Stimulated activated CD4-positive, alpha-beta T cell treated with anti-CD3 and anti-CD28 coated beads, TNF-alpha, amount 100 ng/mL, for 24 hours (primary cell): Measurements from ENCODE around the gene ERFE.

Source experiments
- DNase-seq, 3 experiments: peaks; one replicate each; pipeline ENCODE4 v3.0.0-alpha.2; 2020; ENCODE audit warnings: low read depth in 3 of 3

Gene ERFE

DNA sequence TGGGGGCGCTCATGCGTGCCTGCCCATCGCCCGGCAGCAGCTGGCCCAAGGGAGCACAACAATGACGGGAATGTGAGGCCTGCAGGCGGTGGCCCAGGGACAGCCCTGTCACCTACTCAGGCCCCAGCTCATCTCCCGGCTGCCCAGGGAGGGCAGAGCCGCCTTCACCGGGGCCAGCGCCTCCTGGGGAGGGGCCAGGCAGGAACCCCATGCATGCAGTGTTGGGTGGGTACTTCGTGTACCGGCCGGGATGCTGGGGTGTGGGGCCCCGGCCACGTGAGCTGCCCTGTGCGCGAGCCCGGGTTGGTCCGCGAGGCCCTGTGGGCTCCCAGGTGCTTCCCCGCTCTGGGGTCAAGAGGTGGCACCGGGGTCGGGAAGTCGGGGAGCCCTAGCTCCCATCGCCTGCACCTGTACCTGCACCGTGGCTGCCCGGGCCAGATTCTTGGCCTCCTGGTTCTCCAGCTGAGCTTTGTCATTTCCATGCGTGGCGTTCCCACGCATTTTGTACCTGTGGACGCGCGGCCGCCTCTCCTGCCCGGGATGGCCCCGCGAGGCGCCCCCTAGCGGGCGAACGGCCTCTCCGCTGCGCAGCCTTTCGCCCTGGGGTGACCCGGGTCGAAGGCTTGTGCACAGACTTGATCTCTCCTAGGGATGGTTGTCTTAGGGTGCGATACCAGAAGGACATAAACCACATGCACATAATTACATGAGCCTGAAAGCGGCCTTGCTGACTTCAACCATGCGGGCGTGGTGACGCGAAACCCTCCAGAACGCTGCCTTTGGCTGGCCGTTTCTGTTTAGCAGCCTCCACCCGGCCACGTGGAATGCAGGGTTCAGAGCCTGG lies 19.4 kb upstream of the ERFE start:
- peak in 1 of 3 experiments; percentile 40 for DNase-seq

- DNase-seq = no peak
Observed at GRCh38 chr2:238140040-238140439, 18.7 kb upstream of the ERFE start.

- no peak for DNase-seq
Observed at GRCh38 chr2:238140721-238141540, 17.8 kb upstream of the ERFE start.

- no peak for DNase-seq
Observed at GRCh38 chr2:238141541-238142318, 17.0 kb upstream of the ERFE start.

- no peak for DNase-seq
Observed at GRCh38 chr2:238142382-238143205, 16.2 kb upstream of the ERFE start.

DNA sequence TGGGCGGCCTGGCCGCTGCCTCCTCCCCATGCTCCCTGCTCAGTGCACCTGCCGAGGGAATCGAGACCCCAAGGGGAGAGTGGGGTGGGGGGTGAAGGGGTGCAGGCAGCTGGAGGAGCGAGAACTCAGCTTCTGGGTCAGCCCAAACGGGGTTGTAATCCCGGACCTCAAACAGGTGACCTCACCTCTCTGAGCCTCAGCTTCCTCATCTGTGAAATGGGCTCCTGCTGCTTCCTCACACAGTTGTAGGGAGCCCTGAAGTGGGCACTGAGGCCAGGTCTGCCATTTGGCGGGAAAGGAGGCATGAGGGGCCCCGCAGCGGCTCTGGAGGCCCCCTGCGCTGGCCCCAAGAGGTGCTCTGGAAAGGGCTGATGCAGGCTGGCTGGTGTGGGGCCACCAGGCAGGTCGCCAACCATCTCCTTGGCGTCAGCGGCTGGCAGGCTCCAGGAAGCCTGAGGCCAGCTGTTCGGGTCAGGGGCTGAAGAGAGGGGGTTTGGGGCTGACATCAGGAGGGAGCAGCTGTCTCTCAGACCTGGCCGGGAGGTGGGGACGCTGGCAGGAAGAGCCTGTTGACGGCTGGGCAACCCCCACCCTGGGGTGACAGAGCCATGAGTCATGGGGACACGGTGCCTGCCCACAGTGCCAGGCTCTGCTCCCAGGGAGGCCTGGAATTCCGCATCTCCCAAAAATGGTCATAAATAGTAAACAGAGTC lies 15.4 kb upstream of the ERFE start:
- no peak for DNase-seq

DNA sequence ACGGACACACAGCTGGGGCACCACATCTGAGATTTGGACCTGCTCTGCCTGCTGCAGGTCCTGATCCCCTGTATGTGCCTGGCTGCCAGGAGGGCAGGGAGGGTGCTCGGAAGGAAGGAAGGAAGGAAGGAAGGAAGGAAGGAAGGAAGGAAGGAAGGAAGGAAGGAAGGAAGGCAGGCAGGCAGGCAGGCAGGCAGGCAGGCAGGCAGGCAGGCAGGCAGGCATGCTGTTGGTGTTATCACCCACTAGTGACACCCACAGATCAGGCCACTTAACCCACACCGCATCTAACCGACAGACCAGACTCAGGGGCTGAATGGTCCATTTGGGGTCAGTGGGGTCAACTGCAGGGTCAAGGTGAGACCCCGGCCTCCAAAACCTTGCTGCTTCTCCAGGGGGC lies 14.5 kb upstream of the ERFE start:
- DNase-seq = no peak

DNA sequence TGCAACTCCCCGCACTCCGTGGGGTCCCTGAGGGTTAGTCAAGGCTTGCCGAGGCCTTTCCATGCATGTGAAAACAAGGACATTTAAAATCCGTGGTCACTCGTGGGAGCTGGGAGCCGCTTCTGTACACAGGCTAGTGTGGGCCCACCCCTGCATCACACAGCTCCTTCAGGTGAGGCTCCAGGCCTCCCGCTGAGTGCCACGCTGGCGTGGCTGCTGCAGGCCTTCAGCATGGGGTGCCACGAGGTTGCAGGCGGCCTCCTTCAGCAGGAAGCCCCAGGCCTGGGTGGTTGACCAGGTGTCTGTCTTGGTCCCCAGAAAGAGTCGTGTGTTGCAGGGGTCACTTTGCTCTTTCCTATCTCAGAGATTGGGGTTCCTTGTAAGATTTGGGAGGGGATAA lies 13.7 kb upstream of the ERFE start:
- no peak for DNase-seq

- DNase-seq = no peak
Observed at GRCh38 chr2:238145851-238146250, 12.9 kb upstream of the ERFE start.

DNA sequence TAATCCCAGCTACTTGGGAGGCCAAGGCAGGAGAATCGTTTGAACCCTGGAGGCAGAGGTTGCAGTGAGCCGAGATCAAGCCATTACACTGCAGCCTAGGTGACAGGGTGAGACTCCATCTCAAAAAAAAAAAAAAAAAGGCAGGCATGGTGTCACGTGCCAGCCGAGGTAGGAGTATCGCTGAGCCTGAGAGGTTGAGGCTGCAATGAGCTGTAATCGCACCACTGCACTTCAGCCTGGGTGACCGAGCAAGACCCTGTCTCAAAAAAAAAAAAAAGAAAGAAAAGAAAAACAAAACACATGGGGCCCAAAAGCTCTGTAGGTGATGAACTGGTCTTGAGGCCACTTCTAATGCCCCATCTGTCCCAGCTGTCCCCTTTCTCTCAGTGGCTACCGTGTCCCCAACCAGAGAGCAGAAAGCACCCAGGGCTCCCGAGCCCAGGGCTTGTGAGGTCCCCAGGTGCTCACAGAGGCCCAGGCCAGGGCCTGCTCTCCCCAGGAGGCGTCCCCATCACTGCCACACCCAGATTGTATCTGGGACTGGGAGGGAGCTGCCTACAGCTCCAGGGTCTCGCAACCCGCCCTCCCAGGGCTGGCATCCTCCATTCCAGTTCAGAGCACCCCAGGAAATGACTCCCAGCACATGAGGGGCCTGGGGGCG lies 11.8 kb upstream of the ERFE start:
- no peak for DNase-seq

GRCh38 chr2:238148981-238149380 lies 9.8 kb upstream of the ERFE start:
- DNase-seq = no peak

DNA sequence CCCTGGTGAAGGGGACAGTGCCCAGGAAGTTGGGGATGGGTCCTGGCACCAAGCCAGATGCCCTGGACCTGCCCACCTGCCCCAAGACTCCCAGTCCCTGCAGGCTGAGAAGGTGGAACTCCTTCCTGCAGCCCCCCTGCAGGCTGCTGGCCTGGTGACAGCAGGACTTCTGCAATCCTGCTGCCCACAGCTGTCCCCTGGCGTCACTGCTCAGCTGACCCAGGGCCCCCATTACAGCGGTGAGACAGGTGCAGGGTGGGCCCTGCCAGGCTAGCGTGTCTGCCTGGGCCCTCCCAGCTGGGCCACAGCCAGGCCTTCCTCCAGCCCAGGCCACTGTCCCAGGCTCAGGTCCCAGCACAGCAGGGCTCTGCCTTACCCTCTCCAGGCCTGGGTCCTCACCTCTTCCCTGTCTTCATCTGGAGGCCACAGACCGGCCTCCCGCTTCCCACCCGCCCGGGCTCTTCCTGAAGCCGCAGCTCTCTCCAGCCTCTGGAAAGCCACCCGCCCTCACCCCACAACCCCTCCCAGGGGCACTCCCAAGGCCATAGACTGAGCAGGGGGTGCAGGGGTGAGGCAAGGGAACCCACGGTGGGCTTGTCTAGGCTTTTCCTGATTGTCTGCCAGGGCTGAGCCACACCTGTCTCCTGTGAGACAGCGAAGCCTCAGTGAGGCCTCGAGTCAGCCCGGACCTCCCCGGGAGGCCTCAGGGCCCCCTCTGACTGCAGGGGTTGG lies 8.8 kb upstream of the ERFE start:
- no peak for DNase-seq

DNA sequence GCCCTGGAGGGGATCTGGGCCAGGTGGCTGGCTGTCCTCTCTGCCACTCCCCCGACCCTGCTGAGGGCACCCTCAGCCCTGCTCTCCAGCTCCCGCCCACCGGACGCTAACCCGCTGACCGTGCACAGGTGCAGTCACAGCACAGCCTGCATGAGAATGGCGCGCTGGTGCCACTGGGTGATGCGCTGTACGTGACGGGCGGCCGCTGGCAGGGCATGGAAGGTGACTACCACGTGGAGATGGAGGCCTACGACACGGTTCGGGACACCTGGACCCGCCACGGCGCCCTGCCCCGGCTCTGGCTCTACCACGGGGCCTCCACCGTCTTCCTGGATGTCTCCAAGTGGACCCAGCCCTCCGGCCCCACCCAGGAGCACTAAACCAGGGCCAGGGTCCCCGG lies 8.1 kb upstream of the ERFE start:
- DNase-seq = no peak

GRCh38 chr2:238151205-238151604 lies 7.6 kb upstream of the ERFE start:
- no peak for DNase-seq

DNA sequence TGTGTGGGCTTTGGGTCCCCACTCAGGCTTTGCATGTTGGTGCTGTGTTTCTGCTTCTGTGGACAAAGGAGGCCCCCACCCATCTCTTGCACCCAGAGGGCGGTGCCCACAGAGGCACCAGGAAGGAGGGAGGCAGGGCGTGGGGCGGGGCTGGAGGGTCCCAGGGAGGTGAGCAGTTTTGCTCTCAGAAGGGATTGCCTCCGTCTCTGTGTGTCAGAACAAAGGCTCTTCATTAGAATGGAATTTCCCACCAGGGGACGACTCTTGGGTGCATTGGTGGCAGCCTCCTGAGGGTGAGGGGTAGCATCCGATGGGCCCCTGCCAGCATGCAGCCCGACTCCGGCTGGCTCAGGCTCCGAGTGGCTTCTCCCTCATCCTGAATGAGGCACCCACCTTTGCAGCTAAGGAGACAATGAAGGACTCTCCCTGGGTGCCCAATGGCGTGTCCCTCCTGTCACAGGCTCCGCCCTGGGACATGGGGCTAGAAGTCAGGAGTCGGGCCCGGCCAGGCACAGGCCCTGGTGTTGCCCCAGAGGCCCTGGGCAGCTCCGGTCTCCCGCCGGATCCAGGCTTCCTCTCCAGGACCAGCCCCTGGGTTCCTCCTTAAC lies 7.0 kb upstream of the ERFE start:
- DNase-seq = no peak

DNA sequence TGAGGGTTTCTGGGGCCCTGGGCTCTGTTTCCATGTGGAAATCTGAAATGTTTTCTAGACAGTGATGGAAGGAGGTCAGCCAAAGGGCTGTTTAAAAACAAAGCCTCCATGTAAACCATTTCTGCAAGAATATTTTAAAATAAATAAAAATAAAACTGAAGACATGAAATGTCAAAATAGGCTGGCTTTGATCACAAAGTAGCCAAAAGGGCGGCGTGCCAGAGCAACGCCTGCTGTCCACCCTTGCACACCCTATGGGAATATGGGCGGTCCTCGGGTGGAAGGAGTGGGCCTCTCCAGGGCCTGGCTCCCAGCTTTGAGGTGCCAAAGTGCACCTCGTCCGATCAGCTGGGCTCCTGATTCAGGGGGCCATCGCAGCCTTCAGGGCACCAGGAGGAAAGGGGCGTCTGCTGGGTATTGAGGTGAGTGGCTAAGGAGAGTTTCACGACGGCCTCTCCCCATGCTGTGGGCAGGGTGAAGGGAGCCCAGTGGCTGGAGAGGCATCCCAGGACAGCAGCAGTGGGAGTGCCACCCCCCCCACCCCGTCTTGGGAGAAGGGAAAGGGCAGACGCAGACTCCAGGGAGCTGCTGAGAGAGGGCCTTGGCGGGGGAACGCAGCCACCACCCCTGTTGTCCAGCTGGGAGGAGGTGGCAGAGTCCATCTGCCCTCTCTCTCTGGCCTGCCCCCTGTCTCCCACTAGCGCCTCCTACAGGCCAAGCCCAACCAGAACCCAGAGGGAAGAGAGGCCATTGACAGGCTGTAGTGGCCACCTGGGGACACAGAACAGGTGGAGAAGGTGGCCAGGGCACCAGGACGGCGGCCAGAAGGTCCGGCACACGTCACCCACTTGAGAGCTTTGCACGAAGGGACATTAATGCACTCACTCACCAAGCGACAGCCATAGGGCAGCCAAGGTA lies 5.7 kb upstream of the ERFE start:
- no peak for DNase-seq

DNA sequence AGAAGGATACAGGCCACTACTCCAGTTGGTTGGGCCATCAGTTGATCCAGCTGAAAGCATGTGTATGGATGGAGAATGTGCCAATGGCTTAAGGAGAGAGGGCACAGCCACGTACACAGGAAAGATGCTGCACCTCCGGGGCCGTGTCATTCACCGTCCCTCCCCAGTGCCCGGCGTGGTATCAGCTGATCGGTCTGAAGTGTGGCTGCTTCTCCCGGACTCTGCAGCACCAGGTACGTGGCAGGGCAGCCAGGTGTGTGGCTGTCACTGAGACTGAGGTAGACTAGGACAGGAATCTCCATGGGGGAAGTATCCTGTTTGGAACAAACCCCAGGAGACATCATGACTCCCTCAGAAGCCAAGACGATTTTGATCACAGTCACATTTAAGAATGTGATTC lies 4.2 kb upstream of the ERFE start:
- no peak for DNase-seq
